Measurements from ENCODE around the gene TCTN2.

Gene TCTN2

GRCh38 chr12:123713398-123713797 lies 42.5 kb downstream of the TCTN2 start:
- no peak for DNase-seq (ENCODE audit: low spot score)
- no peak for TF ChIP-seq CTCF (IDR thresholded peaks at IDR 0.05)
- no peak overlapping the region for H3K27ac ChIP-seq

GRCh38 chr12:123713823-123714585 lies 43.1 kb downstream of the TCTN2 start:
- Histone ChIP-seq H3K27ac (no peak overlapping the region), H3K4me3 (peak overlapping the region; percentile 93)
- TF ChIP-seq CTCF (IDR thresholded peaks at IDR 0.05) = no peak
- DNase-seq (ENCODE audit: low spot score) = no peak

More at GRCh38 chr12:123713398-123713797, 42.5 kb downstream of the TCTN2 start:
- peak overlapping the region; percentile 93 for H3K4me3 ChIP-seq

- Histone ChIP-seq H3K27ac (no peak overlapping the region), H3K4me3 (no peak overlapping the region)
- no peak for TF ChIP-seq CTCF (IDR thresholded peaks at IDR 0.05)
- no peak for DNase-seq (ENCODE audit: low spot score)
Observed at GRCh38 chr12:123715195-123715594, 44.3 kb downstream of the TCTN2 start.

- no peak for DNase-seq (ENCODE audit: low spot score)
Observed at GRCh38 chr12:123717350-123717749, 46.4 kb downstream of the TCTN2 start.

GRCh38 chr12:123720141-123720814 lies 49.4 kb downstream of the TCTN2 start:
- Histone ChIP-seq H3K27ac (no peak overlapping the region), H3K4me3 (no peak overlapping the region)
- no peak for DNase-seq (ENCODE audit: low spot score)
- no peak for TF ChIP-seq CTCF (IDR thresholded peaks at IDR 0.05)

More at GRCh38 chr12:123717350-123717749, 46.4 kb downstream of the TCTN2 start:
- H3K27ac ChIP-seq = no peak overlapping the region
- no peak overlapping the region for H3K4me3 ChIP-seq
- no peak for TF ChIP-seq CTCF (IDR thresholded peaks at IDR 0.05)

- TF ChIP-seq CTCF (IDR thresholded peaks at IDR 0.05) = no peak
- Histone ChIP-seq H3K27ac (no peak overlapping the region), H3K4me3 (no peak overlapping the region)
- no peak for DNase-seq (ENCODE audit: low spot score)
Observed at GRCh38 chr12:123721245-123721644, 50.3 kb downstream of the TCTN2 start.

- DNase-seq (ENCODE audit: low spot score) = no peak
- Histone ChIP-seq H3K27ac (no peak overlapping the region), H3K4me3 (no peak overlapping the region)
- no peak for TF ChIP-seq CTCF (IDR thresholded peaks at IDR 0.05)
Observed at GRCh38 chr12:123723011-123723410, 52.1 kb downstream of the TCTN2 start.
